Stimulated activated CD4-positive, alpha-beta T cell treated with anti-CD3 and anti-CD28 coated beads, Interleukin-1b, Interleukin-23, amount 100 ng/mL, for 24 hours (primary cell): ENCODE results near the gene GULP1.
"Not testable (repeated sequence)": the region's sequence is repeated elsewhere in the genome, so short reads cannot be mapped to it uniquely, and the experiment has no call there.

Experiments
- DNase-seq, 4 experiments: peaks; one replicate each; pipeline ENCODE4 v3.0.0-alpha.2; 2020; ENCODE audit warnings: low read depth in 4 of 4, low spot score in 1 of 4

GULP1 gene

DNA sequence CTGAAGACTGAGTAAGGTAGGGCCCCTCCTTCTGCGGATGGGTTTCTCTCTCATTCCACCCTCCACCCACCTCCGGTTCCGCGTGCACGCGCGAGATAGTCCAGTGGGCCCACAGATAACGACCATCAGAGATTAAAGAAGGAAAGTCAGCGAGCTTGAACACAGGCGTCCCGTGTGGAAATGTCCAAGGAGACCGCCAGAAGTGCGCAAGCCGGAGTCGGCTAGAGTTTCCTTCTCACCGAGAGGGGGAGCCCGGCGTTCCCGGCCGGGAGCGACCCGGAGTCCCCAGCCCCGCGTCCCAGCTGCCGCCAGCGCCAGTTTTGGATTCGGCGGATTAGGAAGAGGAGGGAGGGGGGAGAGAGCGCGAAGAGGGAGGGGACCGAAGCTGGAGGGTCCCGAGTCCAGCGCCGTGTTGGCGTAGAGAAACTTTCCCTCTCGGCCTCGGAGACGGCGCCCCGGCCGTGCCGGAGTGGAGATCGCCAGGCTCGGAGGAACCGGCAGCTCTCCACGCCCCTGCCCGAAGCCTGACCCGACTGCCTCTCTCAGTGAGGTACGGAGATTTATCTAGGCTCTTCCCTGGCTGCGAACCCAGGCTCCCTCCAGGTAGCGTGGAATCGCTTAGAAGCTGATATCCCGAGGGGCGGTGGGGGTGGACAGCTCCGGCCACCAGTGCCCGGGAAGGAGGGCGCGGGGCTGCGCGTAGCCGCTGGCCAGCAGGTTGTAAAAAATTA, at the start of gene GULP1:
TSS of gene GULP1 (plus strand) at position 258 of the 731 bp plus-strand sequence. CDS start 185,829 bp downstream, outside the sequence.
- no peak for DNase-seq

DNA sequence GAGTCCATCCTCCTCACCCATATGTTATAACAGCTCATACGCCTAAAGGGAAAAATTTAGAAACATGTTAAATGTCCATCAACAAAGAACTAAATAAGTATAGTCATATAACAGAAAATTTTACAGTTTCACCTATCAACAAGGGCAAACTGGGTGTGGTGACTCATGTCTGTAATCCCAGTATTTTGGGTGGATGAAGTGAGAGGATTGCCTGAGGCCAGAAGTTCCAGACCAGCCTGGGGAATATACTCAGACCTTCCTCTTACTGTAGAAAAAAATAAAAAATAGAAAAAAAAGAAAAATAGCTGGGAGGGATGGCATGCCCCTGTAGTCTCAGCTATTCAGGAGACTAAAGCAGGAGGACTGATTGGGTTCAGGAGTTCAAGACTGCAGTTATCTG, 48.3 kb upstream of the GULP1 start:
- DNase-seq, result no peak

DNA sequence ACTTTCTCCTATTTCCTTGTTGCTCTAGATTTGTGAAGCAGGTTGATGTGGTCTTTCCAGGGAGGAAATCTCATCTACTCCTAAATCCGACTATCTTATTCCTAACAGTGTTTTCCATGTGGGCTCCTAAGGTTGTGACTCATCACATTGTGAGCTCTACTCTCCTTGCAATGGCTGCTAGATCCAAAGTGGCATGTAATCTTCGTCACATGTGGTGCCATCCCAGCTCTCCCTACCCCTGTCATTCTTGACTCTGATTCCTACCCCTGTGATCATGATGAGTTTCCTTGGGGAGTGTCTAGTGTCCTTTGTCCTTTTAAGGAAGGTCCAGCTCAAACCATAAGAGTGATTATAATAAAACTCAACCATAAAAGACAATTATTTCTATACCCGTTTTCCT, 47.3 kb upstream of the GULP1 start:
- no peak for DNase-seq

GRCh38 chr2:188245230-188245629, 46.4 kb upstream of the GULP1 start:
- DNase-seq, result no peak

DNA sequence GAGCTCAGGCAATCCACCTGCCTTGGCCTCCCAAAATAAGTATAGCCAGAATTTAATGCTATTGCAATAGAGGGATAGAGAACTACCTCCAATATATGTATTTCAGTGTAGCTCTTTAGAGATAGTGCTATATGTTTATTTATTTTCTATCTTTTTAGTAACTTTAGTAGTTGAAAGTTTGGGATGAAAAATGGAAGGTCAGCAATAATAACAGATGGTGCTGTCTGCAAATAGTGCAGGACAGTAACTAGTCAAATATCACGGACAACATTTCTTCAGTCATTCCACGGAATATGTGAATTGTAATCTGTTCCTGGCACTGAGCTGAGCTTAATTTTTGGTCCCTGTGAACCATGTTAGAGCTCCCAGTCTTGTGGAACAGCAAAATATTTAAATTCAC, 43.2 kb upstream of the GULP1 start:
- DNase-seq, result no peak

- no peak for DNase-seq
These were observed 40.6 kb upstream of the GULP1 start for GRCh38 chr2:188251034-188251433.

- no peak for DNase-seq
These were observed 35.3 kb upstream of the GULP1 start for GRCh38 chr2:188256420-188256819.

- no peak for DNase-seq
These were observed 26.4 kb upstream of the GULP1 start for GRCh38 chr2:188265315-188265714.

GRCh38 chr2:188267776-188268175, 23.9 kb upstream of the GULP1 start:
- no peak for DNase-seq

- no peak for DNase-seq
These were observed 22.7 kb upstream of the GULP1 start for GRCh38 chr2:188269004-188269403.

DNA sequence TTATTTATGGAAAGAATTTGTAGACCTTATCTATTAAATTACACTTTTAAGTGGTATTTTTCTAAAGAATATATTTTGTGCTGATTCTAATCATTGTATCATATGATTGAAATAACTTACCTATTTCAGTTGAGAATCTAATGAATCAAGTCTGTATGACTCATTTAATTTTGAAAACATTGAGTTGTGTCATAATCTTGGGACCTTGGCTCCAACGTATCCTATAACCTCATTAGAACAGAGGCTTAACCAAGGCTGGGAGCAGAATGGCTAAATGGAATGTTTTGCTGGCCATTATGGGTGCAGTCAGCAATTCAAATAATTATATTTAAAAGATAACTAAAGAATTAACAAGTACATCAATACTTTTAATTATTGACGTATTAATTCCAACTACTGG, 19.6 kb upstream of the GULP1 start:
- DNase-seq, result no peak

- DNase-seq, result no peak
These were observed 17.4 kb upstream of the GULP1 start for GRCh38 chr2:188274274-188274673.

- no peak for DNase-seq
These were observed 15.4 kb upstream of the GULP1 start for GRCh38 chr2:188276255-188276654.

DNA sequence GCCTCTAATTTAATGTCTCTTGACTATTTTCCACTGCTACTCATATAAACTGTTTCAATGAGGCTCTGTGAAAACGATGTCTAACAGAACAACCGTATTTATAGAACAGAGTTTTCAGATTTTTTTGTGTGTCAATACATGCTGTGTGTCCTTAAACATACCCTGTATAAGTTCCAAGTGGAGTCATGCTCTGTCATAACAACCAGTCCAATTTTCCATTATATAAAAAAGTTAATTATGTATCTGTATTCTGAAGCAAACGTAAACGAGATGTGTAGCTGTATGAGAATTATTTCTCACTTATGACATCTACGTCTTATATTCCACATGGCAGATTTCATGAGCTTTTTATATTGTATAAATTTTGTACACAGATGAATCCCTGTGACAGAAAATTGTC, 13.9 kb upstream of the GULP1 start:
- no peak for DNase-seq

- no peak for DNase-seq
These were observed 13.1 kb upstream of the GULP1 start for GRCh38 chr2:188278388-188279092.

GRCh38 chr2:188279093-188279445, 12.6 kb upstream of the GULP1 start:
- no peak for DNase-seq

- no peak for DNase-seq
These were observed 10.9 kb upstream of the GULP1 start for GRCh38 chr2:188280811-188281222.

GRCh38 chr2:188282907-188283306, 8.8 kb upstream of the GULP1 start:
- DNase-seq, result no peak

DNA sequence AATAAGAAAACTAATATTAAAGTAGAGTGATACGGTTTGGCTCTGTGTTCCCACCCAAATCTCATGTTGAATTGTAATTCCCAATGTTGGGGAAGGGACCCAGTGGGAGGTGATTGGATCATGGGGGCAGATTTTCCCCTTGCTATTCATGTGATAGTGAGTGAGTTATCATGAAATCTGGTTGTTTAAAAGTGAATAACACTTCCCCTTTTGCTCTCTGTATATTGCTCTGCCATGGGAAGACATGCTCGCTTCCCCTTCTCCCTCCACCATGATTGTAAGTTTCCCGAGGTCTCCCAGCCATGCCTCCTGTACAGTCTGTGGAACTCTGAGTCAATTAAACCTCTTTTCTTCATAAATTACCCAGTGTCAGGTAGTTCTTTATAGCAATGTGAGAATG, 7.4 kb upstream of the GULP1 start:
- not testable (repeated sequence) for DNase-seq

DNA sequence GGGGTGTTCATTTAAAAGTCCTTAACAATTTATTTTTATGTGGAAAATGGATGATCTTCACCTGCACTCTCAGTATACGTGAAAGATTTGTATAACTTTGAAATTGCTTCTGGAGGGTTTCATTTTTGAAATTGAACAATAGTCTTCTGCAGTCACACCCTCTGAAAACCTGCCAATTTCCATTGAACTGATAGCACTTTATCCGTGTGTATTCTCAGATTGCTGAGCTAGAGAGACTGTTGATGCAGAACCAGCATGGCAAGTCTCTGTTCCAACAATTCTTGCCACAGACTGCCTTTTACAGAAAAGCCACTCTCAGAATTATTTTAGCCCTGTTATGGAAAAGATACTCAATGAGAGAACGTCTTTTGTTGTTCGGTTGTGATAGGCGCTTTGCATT, 6.6 kb upstream of the GULP1 start:
- no peak for DNase-seq

- DNase-seq, result no peak
These were observed 5.9 kb upstream of the GULP1 start for GRCh38 chr2:188285774-188286173.

GRCh38 chr2:188291142-188291616, 495 bp upstream of the GULP1 start:
- no peak for DNase-seq
